D721Med (cell line): ENCODE measurements around the gene S100A11.

Source experiments
- DNase-seq: peaks from one replicate; pipeline ENCODE4 v3.0.0; 2011; ENCODE audit warnings: low spot score; ENCODE audit not compliant: insufficient read length
- FAIRE-seq: peaks from 2 replicates; lab custom pipeline; 2011; peaks lifted over from hg19 to GRCh38; lab: Jason Lieb, UNC
- CTCF ChIP-seq: IDR thresholded peaks from 2 replicates; pipeline ENCODE4 v1.5.1; 2012; ENCODE audit warnings: mild to moderate bottlenecking, control low read depth; ENCODE audit not compliant: insufficient read depth; ENCODE audit errors: missing control alignments

Gene S100A11

GRCh38 chr1:151995774-151996173, 41.0 kb downstream of the S100A11 start:
- no peak for DNase-seq
- no peak for TF ChIP-seq CTCF
- no peak for FAIRE-seq

- DNase-seq (no peak), FAIRE-seq (no peak)
- no peak for TF ChIP-seq CTCF
Measured at GRCh38 chr1:151994956-151995355, 41.8 kb downstream of the S100A11 start.

GRCh38 chr1:151993734-151994496, 42.9 kb downstream of the S100A11 start, which contains the start of gene S100A10:
Gene S100A10, minus strand, starts transcription at chr1:151993859. Its CDS starts 7,629 bp downstream, at chr1:151986230.
- no peak for DNase-seq
- no peak for TF ChIP-seq CTCF
- no peak for FAIRE-seq

- FAIRE-seq (no peak), DNase-seq (no peak)
- no peak for TF ChIP-seq CTCF
Measured at GRCh38 chr1:151993084-151993733, 43.6 kb downstream of the S100A11 start.

- no peak for DNase-seq
- no peak for FAIRE-seq
- no peak for TF ChIP-seq CTCF
Measured at GRCh38 chr1:151992303-151993083, 44.3 kb downstream of the S100A11 start.

- TF ChIP-seq CTCF: no peak
Measured at GRCh38 chr1:151991663-151992302, 45.0 kb downstream of the S100A11 start.

More at GRCh38 chr1:151991663-151992302, 45.0 kb downstream of the S100A11 start:
- no peak for FAIRE-seq
- no peak for DNase-seq
